Kasumi-1 (cell line): ENCODE results near the gene SLC10A1.
"Not testable (repeated sequence)": the region's sequence is repeated elsewhere in the genome, so short reads cannot be mapped to it uniquely, and the experiment has no call there.

ENCODE experiments used
- DNase-seq, 2 experiments: peaks; one replicate each; lab custom pipeline; 2025; lab: John Stamatoyannopoulos, UW

SLC10A1 gene

GRCh38 chr14:69769623-69770022 lies 27.4 kb downstream of the SLC10A1 start:
- DNase-seq, result no peak

GRCh38 chr14:69768873-69769272 lies 28.2 kb downstream of the SLC10A1 start:
- DNase-seq, result no peak

- peak; percentile 63 to 69 for DNase-seq
Observed at GRCh38 chr14:69767369-69767999, 29.6 kb downstream of the SLC10A1 start.

GRCh38 chr14:69766984-69767368 lies 30.1 kb downstream of the SLC10A1 start, which contains the start of gene SRSF5:
TSS of gene SRSF5 (plus strand) at chr14:69767142. CDS start at chr14:69768157, 1,015 bp downstream.
- peak; percentile 92 to 93 for DNase-seq

GRCh38 chr14:69763761-69764510 lies 33.1 kb downstream of the SLC10A1 start:
- peak in 1 of 2 experiments; percentile 28 for DNase-seq

GRCh38 chr14:69760810-69761209 lies 36.2 kb downstream of the SLC10A1 start:
- DNase-seq, result peak; percentile 28 to 50

- DNase-seq, result no peak
Observed at GRCh38 chr14:69756298-69756697, 40.7 kb downstream of the SLC10A1 start.

GRCh38 chr14:69755784-69756183 lies 41.3 kb downstream of the SLC10A1 start:
- no peak for DNase-seq

- DNase-seq, result peak in 1 of 2 experiments; percentile 7
Observed at GRCh38 chr14:69755296-69755695, 41.7 kb downstream of the SLC10A1 start.

GRCh38 chr14:69754487-69754886 lies 42.6 kb downstream of the SLC10A1 start:
- no peak for DNase-seq

GRCh38 chr14:69753860-69754259 lies 43.2 kb downstream of the SLC10A1 start:
- no peak for DNase-seq

GRCh38 chr14:69752773-69753172 lies 44.3 kb downstream of the SLC10A1 start:
- DNase-seq, result no peak

GRCh38 chr14:69750495-69750894 lies 46.5 kb downstream of the SLC10A1 start:
- no peak for DNase-seq

- DNase-seq, result no peak
Observed at GRCh38 chr14:69749956-69750355, 47.1 kb downstream of the SLC10A1 start.

GRCh38 chr14:69741055-69741454 lies 56.0 kb downstream of the SLC10A1 start:
- no peak for DNase-seq

GRCh38 chr14:69736405-69736804 lies 60.6 kb downstream of the SLC10A1 start:
- DNase-seq, result not testable (repeated sequence)

GRCh38 chr14:69731919-69732598 lies 65.0 kb downstream of the SLC10A1 start:
- not testable (repeated sequence) for DNase-seq

- no peak for DNase-seq
Observed at GRCh38 chr14:69727860-69728259, 69.2 kb downstream of the SLC10A1 start.

GRCh38 chr14:69726761-69727511 lies 70.1 kb downstream of the SLC10A1 start:
- DNase-seq, result peak; percentile 51 to 71
